Measurements from ENCODE around the gene KLF15.

KLF15 gene

DNA sequence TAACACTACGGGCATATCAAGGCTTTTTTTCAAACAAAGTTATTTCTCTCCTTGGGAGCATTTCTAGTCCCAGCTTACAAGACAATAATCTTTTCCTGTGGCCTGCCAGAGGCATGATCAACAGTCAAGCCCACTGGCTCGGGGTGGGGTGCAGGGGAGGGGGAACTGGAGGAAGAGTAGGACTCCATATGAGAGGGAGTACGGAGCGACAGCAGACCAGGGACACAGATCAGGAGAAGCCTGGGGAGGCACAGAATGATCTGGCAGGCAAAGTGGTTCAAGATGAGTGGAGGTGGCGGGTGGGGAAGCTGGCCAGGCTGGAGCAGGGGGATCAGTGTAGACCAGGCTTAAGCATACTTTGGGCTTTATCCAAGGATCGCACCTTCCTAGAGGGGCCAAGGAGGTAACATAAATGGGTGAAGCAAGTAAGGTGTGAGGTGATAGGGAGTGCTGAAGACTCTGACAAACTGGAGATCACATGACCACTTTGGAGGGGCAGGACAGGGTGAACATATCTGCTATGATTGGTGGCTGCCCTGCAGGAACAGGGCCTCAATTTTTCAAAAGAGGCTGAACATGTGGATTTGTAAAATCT lies 37.4 kb downstream of the KLF15 start:
- no peak for DNase-seq

DNA sequence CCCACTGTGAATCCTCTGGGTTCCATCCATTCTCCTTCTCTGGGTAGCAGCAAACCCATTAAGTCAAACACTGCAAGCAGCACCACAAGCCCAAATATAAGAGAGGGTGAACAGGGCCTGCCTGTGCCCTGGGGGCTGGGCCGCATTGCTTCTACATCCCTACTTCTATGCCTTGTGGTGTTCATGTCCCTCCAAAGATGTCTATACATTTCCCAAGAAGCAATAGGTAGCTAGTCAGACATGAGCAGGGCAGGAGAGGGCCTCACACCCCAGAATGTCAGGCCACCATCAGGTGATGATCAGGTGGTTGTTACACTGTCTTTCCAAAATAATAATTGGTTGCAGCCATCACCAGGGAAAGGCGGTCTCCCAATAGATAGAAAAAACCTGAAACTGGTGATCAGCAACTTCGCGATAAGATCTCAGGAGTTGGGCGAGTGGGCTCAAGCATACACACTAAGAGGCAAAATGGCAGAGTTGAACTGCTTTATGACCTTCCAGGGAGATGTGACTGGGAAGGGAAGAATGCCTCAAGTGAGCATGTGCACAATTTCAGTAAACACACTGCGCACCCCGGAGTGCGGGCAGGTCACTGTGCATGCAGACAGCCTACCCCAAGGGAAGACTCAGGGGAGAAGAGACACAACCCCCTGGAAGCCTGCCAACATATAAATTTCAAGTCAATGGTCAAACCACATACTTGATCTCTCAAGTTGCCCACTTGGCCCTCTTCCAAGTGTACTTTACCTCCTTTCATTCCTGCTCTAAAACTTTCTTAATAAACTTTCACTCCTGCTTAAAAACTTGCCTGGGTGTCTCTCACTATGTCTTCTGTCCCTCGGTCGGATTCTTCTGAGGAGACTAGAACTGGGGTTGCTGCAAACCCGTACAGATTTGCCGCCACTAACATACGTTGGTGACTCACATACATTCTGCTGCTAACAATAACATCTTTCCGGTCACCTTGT lies 39.9 kb downstream of the KLF15 start:
- DNase-seq, result no peak

DNA sequence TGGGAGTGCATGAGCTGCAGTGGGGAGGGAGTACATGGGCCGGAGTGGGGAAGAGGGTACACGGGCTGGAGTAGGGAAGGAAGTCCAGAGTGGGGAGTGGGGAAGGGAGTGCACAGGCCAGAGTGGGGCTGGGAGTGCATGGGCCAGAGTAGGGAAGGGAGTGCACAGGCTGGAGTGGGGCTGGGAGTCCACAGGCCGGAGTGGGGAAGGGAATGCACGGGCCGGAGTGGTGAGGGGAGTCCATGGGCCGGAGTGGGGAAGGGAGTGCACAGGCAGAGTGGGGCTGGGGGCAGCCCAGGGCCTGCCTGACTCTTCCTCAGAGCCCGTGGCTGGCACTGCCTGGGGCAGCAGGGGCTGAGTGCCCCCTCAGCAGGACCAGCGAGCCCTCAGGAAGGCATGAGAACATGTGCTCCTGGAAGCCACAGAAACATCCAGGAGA lies 40.7 kb downstream of the KLF15 start:
- no peak for DNase-seq

DNA sequence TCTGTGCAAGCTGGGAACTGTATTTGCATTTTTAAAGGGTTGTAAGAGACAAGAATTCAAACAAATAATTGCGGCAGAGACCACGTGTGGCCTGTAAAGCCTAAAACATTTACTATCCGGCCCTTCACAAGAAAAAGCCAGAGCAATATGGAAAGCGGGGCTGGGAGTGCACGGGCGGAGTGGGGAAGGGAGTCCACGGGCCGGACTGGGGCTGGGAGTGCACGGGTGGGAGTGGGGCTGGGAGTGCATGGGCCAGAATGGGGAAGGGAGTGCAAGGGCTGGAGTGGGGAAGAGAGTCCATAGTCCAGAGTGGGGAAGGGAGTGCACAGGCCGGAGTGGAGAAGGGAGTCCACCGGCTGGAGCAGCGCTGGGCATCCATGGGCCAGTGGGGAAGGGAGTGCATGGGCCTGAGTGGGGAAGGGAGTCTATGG lies 41.2 kb downstream of the KLF15 start:
- no peak for DNase-seq

DNA sequence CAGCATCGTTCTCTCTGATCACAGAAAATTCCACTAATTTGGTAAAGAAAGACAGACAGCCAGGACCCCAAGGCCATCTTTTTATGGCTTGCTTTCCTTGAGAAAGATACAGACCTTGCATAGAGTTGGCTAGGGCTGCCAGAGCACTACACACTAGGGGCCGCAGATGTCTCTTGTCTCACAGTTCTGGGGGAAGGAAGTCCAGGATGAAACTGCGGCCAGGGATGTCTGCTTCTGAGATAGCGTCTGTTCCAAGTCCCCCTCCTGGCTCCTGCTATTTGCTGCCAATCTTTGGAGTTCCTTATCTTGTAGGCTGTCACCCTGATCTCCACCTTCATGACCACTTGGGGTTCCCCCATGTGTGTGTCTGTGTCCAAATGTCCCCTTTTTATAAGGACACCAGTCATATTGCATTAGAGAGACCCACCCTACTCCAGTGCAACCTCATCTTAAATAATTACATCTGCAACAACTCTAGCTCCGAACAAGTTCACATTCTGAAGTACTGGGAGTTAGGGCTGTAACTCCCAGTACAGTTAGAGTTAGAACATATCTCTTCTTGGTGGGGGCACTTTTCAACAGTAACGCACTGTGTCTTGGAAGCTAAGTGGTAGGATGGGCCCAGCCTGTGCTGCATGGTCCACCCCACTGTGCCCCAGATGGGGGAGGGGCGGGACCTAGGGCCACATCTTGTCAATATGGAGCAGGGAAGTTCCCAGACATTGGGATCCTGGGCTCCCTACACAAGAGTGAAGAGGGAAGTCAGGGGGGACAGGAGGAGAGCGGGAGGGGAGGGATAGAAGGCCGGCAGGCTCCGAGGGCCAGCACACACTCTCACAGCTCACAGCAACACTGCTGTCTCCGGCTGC lies 42.2 kb downstream of the KLF15 start:
- DNase-seq, result no peak

DNA sequence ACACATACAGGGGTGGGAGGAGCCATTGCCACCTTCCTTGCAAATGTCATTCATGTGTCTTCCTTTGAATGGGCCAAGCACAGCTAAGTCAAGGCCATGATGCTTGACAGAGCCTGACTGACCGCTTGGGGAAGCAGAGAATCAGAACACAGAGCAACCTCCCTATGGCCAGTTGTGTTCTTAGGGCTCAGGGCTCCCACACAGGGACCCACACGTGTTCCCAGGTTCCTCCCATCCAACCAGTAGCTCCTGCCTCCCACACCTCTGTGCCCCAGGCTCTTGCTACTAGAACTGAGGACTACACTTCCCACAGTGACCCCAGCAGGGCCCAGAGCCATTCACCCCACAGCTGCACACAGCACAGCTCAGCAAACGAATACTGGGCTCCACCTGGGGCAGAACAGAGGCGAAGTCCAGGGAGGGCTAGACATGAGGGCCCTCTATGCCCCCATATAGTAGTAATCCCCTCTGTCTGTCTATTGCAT lies 42.9 kb downstream of the KLF15 start:
- no peak for DNase-seq

DNA sequence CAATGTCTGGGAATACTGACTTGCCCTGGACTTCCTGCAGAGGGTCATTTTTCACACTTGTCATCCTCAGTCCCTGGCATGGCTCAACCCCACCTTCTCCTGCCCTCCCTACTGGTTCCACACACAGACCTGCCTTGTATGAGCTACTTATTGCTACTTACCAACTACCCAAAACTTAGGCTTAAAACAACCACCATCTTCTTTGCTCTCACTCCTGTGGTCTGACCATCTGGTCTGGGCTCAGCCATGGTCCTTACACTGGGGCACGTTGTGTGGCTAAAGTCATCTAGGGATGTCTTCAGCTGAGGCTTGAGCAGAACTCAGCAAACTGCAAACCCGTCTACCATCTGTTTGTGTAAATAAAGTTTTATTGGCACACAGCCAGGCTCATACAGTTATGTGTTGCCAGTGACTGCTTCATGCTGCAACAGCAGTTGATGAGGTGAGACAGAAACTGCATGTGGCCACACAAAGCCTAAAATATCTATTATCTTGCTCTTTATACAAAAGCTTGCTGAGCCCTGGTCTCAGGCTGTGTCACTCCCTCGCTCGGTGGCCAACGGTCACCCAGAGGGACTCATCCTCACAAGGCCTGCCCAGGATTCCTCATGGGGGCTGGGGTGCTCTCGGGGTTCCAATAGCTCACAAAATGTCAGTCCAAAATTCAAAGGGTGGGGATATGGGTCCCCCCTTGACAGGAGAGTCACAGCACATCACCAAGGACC lies 43.5 kb downstream of the KLF15 start:
- no peak for DNase-seq

DNA sequence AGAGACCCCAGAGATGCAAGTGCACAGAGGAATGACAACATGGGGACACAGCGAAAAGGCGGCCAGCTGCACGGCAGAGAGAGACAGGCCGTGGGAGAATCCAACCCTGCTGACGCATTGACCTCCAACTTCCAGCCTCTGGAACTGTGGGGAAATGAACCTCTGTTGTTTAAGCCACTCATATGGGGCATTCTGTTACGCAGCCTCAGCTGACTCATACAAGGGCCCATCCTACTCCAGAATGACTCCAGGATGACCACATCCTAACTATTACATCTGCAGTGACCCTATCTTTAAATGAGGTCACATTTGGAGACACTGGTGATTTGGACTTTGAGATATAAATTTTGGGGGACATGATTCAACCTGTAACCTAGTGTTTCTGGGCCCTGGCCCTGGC lies 44.0 kb downstream of the KLF15 start:
- no peak for DNase-seq

DNA sequence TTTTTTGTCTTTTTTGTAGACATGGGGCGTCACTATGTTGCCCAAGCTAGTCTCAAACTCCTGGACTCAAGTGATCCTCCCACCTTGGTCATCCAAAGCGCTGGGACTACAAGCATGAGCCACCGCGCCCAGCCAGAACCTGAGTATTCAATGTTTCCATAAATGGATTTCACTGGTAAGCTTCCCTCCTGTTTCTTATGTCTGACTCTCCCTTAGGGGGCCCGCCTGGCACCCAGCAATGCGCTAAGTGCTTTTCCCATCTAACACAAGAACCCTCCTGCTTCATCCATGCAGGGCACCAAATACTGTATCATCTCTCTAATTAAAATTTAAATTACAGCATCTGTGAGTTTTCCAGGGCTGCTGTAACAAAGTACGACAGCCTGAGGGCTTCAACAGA lies 44.9 kb downstream of the KLF15 start:
- no peak for DNase-seq

DNA sequence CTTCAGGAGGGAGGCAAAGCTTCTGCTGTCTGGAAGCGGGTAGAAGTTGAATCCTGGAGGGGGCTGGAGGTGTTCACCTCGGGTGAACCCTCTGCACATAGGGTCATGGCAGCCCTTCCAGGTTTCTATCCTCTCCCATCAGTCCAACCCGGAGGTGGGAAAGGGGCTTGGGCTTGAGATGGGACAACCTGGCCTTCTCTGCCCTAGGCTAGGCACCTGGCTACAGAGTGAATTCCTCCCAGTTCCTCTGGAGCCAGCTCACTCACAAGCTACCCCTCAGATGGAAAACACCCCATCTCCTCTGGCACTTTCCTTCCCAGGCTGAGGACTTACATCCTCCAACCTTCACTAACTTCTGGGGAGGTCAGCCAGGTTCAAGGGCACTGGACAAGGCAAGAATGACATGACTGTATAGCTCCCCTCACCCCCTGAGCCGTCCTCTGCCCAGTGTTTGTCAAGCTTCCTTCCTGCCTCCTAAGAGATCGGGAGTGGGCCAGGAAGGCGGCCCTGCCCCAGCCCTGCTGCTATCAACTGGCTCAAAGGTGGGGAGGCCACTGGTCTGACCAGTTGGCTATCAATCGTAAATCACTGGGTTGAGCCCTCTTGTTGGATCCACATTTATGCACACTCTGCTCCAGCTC lies 45.8 kb downstream of the KLF15 start:
- no peak for DNase-seq

DNA sequence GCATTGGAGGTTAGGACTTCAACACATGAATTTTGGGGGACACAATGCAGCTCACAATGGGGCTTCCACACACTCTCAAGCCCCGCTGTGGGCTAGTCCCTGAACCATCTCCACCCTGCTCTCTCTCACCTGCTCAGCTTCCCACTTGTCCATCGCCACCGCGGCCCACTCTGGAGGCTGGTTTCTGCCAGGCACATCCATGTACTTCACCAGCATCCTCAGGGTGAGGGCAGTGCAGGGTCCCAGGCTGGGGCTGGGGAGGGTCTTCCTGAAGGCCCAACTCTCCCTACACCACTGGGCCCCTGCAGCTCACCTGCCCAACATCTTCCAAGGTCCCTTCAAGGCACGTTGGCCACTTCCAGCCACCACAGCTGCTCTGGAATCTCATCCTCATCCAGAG lies 46.4 kb downstream of the KLF15 start:
- no peak for DNase-seq

DNA sequence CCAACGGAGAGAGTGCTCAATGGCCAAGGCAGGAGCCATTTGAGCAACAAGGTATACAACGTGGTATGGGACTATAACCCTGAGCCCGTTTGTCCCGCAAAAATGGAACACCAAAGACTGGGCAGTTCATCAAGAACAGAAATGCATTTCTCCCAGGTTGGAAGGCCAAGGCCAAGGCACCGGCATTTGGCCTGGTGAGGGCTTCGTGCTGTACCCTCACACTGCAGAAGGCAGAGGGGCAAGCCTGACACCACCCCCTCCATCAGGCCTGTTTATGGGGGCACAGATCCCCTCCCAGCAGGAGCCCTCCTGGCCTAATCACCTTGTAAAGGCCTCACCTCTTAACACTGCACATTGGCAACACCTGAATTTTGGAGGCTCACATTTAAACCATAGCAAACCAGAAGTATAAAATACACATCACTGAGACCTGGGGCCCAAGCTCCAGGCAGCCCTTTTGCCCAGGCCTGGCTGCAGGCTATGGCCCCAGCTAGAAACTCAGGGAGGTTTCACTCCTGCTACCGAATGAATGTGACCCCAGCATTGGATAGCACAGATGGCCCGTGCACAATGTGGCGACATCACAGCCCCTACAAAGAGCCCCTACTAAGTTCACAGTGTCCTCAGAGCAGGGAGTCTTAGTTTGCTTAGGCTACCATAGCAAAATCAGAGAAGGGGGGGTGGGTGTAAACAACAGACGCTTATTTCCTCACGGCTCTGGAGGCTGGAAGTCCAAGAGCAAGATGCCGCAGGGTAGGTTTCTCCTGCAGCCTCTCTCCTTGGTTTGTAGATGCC lies 47.1 kb downstream of the KLF15 start:
- no peak for DNase-seq

DNA sequence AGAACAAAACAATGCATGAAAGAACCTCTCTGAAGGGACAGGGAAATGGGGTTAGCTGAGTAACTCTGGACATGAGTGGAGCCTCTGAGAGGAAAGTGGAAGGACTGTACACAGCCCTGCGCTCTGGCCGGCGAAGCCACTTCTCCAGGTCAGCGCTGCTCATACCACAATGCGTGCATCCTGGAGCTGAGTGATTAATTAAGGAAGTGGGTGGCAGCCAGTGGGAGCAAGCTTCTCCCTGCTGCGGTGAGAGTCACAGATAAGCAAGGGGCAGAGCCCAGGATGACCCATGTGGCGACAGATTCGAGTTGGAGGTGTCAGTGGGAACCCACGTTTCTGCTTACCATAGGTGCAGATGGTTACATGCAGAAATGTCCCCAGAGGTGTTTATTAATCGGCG lies 48.0 kb downstream of the KLF15 start:
- DNase-seq, result no peak

DNA sequence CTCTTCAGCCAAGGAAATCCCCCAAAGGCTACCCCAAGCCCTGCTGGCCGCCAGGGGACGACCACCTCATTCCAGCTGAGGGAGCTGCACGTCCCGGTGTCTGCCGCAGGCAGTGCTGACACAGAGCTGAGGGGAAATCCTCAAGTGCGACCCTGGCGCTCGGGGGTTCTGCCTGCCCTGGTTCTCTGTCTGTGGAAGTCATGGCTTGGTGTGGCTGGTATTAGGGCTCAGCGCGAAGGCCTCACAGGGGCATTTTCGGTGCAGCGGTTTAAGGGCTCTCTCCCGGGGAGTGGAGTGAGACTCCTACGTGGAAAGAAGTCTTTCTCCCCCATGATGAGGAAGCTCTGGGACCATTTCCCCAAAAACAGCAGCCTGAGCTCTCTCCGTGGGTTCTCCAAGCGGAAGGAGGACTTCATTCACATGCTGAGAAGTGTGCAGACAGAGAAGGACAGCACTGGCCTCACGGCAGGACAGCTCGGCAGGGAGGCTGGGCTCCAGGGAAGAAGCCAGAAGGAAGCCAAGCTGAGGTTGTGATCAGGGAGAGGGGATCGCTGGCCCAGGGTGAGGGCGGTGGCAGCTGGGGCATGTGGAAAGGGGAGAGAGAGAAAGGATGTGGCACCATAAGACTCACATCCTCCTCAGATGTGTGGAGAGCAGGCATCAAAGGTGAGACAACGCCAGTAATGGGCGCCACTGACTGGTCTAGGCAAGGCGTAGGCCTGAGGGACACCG lies 48.6 kb downstream of the KLF15 start:
- DNase-seq, result no peak

DNA sequence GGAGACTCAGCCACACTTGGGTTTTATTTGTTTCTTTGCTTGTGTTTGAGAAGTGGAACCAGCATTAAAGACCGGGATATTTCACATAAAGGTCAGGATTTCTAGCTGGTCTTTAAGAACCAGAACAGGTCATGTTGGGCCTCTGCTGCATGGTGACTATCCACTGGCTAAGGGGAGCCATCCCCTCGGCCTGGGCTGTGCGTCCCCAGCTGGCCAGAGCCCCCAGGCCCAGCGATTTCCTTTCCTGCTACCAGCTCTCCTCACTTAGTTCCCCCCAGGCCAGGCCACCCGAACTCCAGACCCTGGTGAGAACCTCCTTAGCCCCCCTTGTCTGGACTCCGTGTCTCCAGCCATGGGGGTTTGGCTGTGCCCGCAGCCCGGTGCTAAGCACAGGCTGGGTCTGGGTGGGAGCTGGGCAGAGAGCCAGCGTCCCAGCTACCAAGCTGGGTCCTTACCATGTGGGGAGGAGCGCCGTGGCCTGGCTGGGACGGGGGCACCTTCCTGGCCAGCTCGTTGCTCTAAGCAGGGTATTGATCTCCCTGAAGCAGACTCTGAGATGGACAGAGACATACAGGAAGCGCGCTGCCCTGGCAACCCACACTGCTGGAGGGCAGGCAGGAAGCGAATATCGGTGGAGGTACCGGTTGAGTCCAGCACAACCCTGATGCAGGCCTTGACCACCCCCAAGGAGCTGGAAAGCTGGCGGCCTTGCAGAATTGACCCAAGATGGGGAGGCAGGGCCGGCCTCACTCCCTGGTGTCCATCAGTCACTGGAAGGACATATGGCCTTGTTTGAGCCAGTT lies 49.4 kb downstream of the KLF15 start:
- DNase-seq, result no peak

DNA sequence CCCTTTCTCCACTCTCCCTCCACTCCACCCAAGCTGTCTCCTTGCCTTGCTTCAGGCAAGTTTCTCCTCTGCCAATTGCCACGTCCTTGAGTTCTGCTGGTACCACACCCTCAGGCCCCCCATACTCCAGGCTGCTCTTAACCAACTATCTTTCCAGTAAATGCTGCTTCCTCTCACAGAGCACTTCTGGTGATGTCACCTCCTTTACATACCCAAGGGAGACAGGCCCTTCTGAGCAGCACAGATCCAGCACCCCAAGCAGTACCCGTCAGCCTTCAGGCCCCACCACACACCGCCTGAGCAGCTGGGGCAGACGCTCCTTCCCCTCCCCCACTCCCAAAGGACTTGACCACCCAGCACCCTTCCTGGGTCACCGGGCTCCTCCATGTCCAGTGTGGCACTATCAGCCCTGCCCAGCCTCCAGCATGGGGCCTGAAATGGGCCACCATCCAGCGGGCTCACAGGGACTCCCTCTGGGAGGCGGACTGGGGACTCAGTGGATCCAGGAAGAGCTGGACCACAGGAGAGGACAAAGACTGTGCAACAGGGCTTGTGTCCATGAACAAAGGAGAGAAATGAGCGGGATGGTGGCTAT lies 50.2 kb downstream of the KLF15 start:
- DNase-seq, result no peak

DNA sequence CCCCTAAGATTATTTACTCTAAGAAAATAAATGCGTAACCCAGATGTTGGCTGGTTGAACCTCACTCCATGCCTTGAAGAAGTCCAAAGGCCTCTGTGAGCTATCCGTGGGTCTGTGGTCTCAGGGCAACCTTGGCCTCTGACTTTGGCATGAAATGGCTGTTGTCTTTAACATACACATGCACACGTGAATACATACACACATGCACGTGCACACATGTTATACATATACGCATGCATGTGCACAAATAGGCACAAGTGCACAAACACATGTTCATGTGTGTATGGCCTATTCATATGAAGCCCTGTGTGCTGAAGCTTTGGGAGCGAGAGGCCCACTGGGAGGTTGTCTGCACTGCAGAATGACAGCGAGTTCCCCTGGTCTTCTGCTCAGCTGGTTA lies 50.8 kb downstream of the KLF15 start:
- DNase-seq, result no peak

DNA sequence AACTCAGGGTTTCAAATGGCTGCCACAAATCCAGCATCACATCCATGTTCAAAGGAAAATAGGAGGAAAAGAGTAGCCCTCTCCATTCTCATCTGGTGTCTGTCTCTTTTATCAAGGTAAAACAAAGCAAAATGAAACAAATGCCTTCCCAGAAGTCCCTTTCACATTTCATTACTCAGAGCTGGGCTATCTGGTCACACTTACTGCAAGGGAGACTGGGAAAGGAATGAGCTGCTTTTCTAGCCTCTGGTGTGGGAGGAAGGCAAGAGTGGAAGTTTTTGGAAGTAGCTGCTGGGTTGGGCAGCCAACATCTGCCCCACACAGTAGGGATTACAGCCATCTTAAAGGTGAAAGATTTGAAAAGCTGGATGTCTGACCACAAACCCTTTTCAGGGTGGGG lies 51.8 kb downstream of the KLF15 start:
- no peak for DNase-seq

DNA sequence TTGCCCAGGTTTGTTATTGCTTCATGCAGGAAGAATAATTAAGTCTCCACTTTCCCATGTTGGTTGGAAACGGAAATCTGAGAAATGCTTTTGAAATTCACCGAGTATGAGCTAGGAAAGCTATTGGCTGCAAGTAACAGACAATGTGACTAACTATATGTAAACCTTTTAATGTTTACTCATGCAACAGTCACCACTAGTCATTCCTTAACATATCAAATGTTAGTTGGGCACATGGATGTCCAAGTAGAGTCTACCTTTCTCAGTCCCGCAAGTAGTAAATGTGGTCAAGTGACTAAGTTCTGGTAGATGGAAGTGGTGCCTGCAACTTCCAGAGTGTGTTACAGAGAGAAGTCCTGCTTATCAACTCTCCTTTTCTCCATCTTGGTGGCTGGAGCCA lies 52.5 kb downstream of the KLF15 start:
- DNase-seq, result no peak

Measured in right forelimb (tissue), 1 donor.